HCT116 (cell line): Measurements from ENCODE around the gene STK16. TPM values are rescaled to one million over a fixed set of nuclear protein-coding genes. Genes with fewer than 3 reads are reported as not detected.

Source experiments
- ATAC-seq: fragments of 200-7000 bp; cut with Tn5 transposase; 2 replicates; pipeline ENCODE4 v1.9.1; 2020; ENCODE audit warnings: mild to moderate bottlenecking, moderate library complexity
- BruUV-seq: library from RNA; stranded (reverse); fragments of 400-500 nt; replicated peaks from 2 replicates; lab custom pipeline; 2021; lab: Mats Ljungman, UMichigan
- CTCF ChIA-PET: fragments of 300-600 bp; sonication (Branson Sonifier 250); formaldehyde crosslinking; loops from one replicate; lab custom pipeline; 2021; ENCODE audit warnings: antibody characterized with exemption; lab: Charles Lee
- POLR2A ChIA-PET: fragments of 300-600, 350-600 bp; sonication (Branson Sonifier 250); formaldehyde crosslinking; loops from one replicate; lab custom pipeline; 2021; ENCODE audit warnings: antibody characterized with exemption; lab: Charles Lee
- RAD21 ChIA-PET, 2 experiments: fragments of 300-600 bp; sonication (Branson Sonifier 250); formaldehyde crosslinking; loops; one replicate each; lab custom pipeline; 2023; ENCODE audit warnings: low total read pairs in 2 of 2; ENCODE audit not compliant: uncharacterized antibody in 2 of 2, unreplicated experiment in 2 of 2, low non-redundant PET in 1 of 2; lab: Charles Lee
- DNase-seq: peaks from one replicate; pipeline ENCODE4 v3.0.0-alpha.2; 2010; ENCODE audit warnings: low read depth, low spot score
- H2AFZ ChIP-seq: fragments of 200-600 bp; shearing (Covaris generic), sonication (generic); 2 replicates; pipeline ENCODE4 v1.6.1; 2017; ENCODE audit warnings: low read depth, mixed run types, mixed read lengths, antibody characterized with exemption, low read length; ENCODE audit not compliant: poor library complexity, severe bottlenecking
- H3K27ac ChIP-seq: 2 replicates; pipeline ENCODE4 v1.5.1; 2012; ENCODE audit warnings: low read depth, low read length
- H3K27me3 ChIP-seq: fragments of 200-600 bp; sonication (generic); 2 replicates; pipeline ENCODE4 v1.6.1; 2016; ENCODE audit warnings: mixed run types, low read length, mixed read lengths; ENCODE audit not compliant: insufficient read depth
- H3K36me3 ChIP-seq, 2 experiments: fragments of 200-500 bp in 1 of 2; fragments of 200-600 bp in 1 of 2; sonication (Bioruptor generic) in 1 of 2; sonication (generic) in 1 of 2; 2 replicates each; pipeline versions ENCODE4 v1.5.1 to v1.6.1; 2014 to 2016; ENCODE audit warnings: low read length in 2 of 2, inconsistent platforms in 1 of 2, mixed read lengths in 1 of 2, mixed run types in 1 of 2; ENCODE audit not compliant: insufficient read depth in 2 of 2, control insufficient read depth in 1 of 2
- H3K4me1 ChIP-seq, 2 experiments: fragments of 200-600 bp in 1 of 2; sonication (generic) in 1 of 2; 2 replicates each; pipeline versions ENCODE4 v1.5.1 to v1.6.1; 2012 to 2017; ENCODE audit warnings: low read length in 2 of 2, inconsistent platforms in 1 of 2, mild to moderate bottlenecking in 1 of 2, mixed read lengths in 1 of 2, mixed run types in 1 of 2, moderate library complexity in 1 of 2; ENCODE audit not compliant: insufficient read depth in 2 of 2, control insufficient read depth in 1 of 2
- H3K4me2 ChIP-seq: fragments of 200-600 bp; sonication (generic); 2 replicates; pipeline ENCODE4 v1.6.1; 2017; ENCODE audit warnings: mixed run types, low read length, mixed read lengths
- H3K4me3 ChIP-seq, 2 experiments: fragments of 200-600 bp in 1 of 2; sonication (generic) in 1 of 2; replicated peaks in 1 of 2; 2 replicates each; pipeline ENCODE4 v1.5.1; 2011 to 2016; ENCODE audit warnings: low read length in 2 of 2, control low read depth in 1 of 2, low read depth in 1 of 2, mild to moderate bottlenecking in 1 of 2, mixed read lengths in 1 of 2, mixed run types in 1 of 2
- H3K79me2 ChIP-seq: fragments of 200-600 bp; sonication (generic); 2 replicates; pipeline ENCODE4 v1.6.1; 2017; ENCODE audit warnings: mild to moderate bottlenecking, mixed run types, low read length, moderate library complexity, mixed read lengths; ENCODE audit not compliant: insufficient read depth
- H3K9ac ChIP-seq: fragments of 200-600 bp; sonication (generic); 2 replicates; pipeline ENCODE4 v1.6.1; 2016; ENCODE audit warnings: low read length, mixed read lengths
- H3K9me2 ChIP-seq: fragments of 200-600 bp; sonication (generic), shearing (Covaris generic); 2 replicates; pipeline ENCODE4 v1.6.1; 2017; ENCODE audit warnings: mixed run types, mild to moderate bottlenecking, moderate library complexity; ENCODE audit not compliant: insufficient read depth
- H3K9me3 ChIP-seq, 2 experiments: fragments of 200-500 bp in 1 of 2; fragments of 200-600 bp in 1 of 2; sonication (Bioruptor generic) in 1 of 2; sonication (generic) in 1 of 2; 2 replicates each; pipeline ENCODE4 v1.6.1; 2014 to 2017; ENCODE audit warnings: low read length in 2 of 2, mixed read lengths in 2 of 2, inconsistent platforms in 1 of 2, low read depth in 1 of 2, mild to moderate bottlenecking in 1 of 2, mixed run types in 1 of 2, moderate library complexity in 1 of 2; ENCODE audit not compliant: control insufficient read depth in 1 of 2, insufficient read depth in 1 of 2
- H4K20me1 ChIP-seq: fragments of 200-600 bp; sonication (generic), shearing (Covaris generic); 2 replicates; pipeline ENCODE4 v1.6.1; 2017; ENCODE audit warnings: mixed run types, mild to moderate bottlenecking, moderate library complexity; ENCODE audit not compliant: insufficient read depth
- CBX3 ChIP-seq: IDR thresholded peaks from 2 replicates; pipeline ENCODE4 v1.6.1; 2012; ENCODE audit warnings: low read depth
- CEBPB ChIP-seq: IDR thresholded peaks from 2 replicates; pipeline ENCODE4 v1.6.1; 2012; ENCODE audit warnings: low read depth
- EGR1 ChIP-seq: IDR thresholded peaks from 2 replicates; pipeline ENCODE4 v1.6.1; 2012; ENCODE audit warnings: low read depth
- EZH2phosphoT487 ChIP-seq: fragments of 200-600 bp; IDR thresholded peaks from 2 replicates; pipeline ENCODE4 v1.6.1; 2018; ENCODE audit warnings: antibody characterized with exemption, borderline replicate concordance
- FOSL1 ChIP-seq: IDR thresholded peaks from 2 replicates; pipeline ENCODE4 v1.6.1; 2012; ENCODE audit warnings: low read depth
- JUND ChIP-seq: IDR thresholded peaks from 2 replicates; pipeline ENCODE4 v1.6.1; 2012
- MAX ChIP-seq: IDR thresholded peaks from 2 replicates; pipeline ENCODE4 v1.6.1; 2012
- POLR2A ChIP-seq: IDR thresholded peaks from 2 replicates; pipeline ENCODE4 v1.7.0; 2011; ENCODE audit warnings: borderline replicate concordance; ENCODE audit not compliant: insufficient read depth, insufficient read length; ENCODE audit errors: extremely low read depth
- POLR2AphosphoS5 ChIP-seq: IDR thresholded peaks from 2 replicates; pipeline ENCODE4 v1.6.1; 2011; ENCODE audit warnings: mild to moderate bottlenecking, low read depth, low read length, moderate library complexity
- REST ChIP-seq: IDR thresholded peaks from 2 replicates; pipeline ENCODE4 v1.6.1; 2012; ENCODE audit warnings: low read depth
- SP1 ChIP-seq: IDR thresholded peaks from 2 replicates; pipeline ENCODE4 v1.6.1; 2012; ENCODE audit warnings: low read depth
- TCF7L2 ChIP-seq: IDR thresholded peaks from 2 replicates; pipeline ENCODE4 v1.7.0; 2011; ENCODE audit warnings: borderline replicate concordance, inconsistent platforms; ENCODE audit not compliant: insufficient read depth, insufficient read length; ENCODE audit errors: extremely low read depth
- YY1 ChIP-seq: IDR thresholded peaks from 2 replicates; pipeline ENCODE4 v1.6.1; 2011; ENCODE audit warnings: low read length, low read depth, moderate library complexity, mild to moderate bottlenecking; ENCODE audit not compliant: insufficient replicate concordance; ENCODE audit errors: extremely low read depth
- ZBTB33 ChIP-seq: IDR thresholded peaks from 2 replicates; pipeline ENCODE4 v1.6.1; 2011; ENCODE audit warnings: mild to moderate bottlenecking, low read length, moderate library complexity; ENCODE audit not compliant: insufficient replicate concordance; ENCODE audit errors: extremely low read depth
- ZNF274 ChIP-seq: fragments of 200-500 bp; sonication (Bioruptor generic); IDR thresholded peaks from 2 replicates; pipeline ENCODE4 v1.6.1; 2014; ENCODE audit warnings: mild to moderate bottlenecking, low read depth, low read length, inconsistent platforms
- intact Hi-C: fragments of 100-400 bp; cut with micrococcal nuclease; formaldehyde crosslinking; loops from 2 replicates; pipeline ENCODE4 v1.10.0; 2022
- total RNA-seq: library from RNA; stranded (reverse); gene quantifications from one replicate; pipeline ENCODE4 v1.2.1, GENCODE V29; 2021; ENCODE audit not compliant: unreplicated experiment

The STK16 gene
- total RNA-seq, 1 experiment from 2014 or later, result 31.4 TPM

GRCh38 chr2:219272995-219273394 lies 27.7 kb downstream of the STK16 start:
- peaks cover 6% of the 10 kb centered on the region; the same call in 1 of the 2 replicates for H3K27me3 ChIP-seq
- intact Hi-C loops, result no loop called here
- ATAC-seq, result no peak
- no peaks in the 10 kb centered on the region for H3K79me2 ChIP-seq
- ChIA-PET RAD21 (no interaction called here), POLR2A (no interaction called here), CTCF (no interaction called here)
- H4K20me1 ChIP-seq, result no peaks in the 10 kb centered on the region
- TF ChIP-seq MAX (no peak), REST (no peak), JUND (no peak), EGR1 (no peak), CEBPB (no peak), YY1 (no peak), ZBTB33 (no peak), POLR2A (no peak), FOSL1 (no peak), POLR2AphosphoS5 (no peak), ZNF274 (no peak), SP1 (no peak), CBX3 (no peak), EZH2phosphoT487 (no peak), TCF7L2 (no peak)
- peaks cover 33 to 46% of the 10 kb centered on the region in 2 experiments for H3K4me1 ChIP-seq
- DNase-seq, result no peak
- no TSS peak for BruUV-seq
- H3K9ac ChIP-seq, result no peak overlapping the region
- H3K27ac ChIP-seq, result no peak overlapping the region
- H3K36me3 ChIP-seq, result no peaks in the 10 kb centered on the region
- H3K9me2 ChIP-seq, result no peaks in the 10 kb centered on the region
- no peak overlapping the region for H2AFZ ChIP-seq
- no peak overlapping the region for H3K4me3 ChIP-seq
- H3K4me2 ChIP-seq, result peak overlapping the region; percentile 92
- no peaks in the 10 kb centered on the region for H3K9me3 ChIP-seq
